Measurements from ENCODE around the gene SLC20A1.

SLC20A1 gene

DNA sequence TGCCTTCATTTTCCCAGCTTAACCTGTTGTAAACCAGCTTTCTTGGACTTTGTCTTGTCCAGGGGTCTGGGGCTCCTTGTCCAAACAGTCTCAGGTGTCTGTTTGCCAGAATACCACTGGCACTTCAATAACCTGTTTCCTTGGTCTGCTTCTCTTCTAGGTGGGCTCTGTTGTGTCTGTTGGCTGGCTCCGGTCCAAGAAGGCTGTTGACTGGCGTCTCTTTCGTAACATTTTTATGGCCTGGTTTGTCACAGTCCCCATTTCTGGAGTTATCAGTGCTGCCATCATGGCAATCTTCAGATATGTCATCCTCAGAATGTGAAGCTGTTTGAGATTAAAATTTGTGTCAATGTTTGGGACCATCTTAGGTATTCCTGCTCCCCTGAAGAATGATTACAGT is 17.0 kb downstream of the SLC20A1 start:
- no peak for ATAC-seq (ENCODE audit: insufficient read depth, low read depth)
- Histone ChIP-seq H3K27me3 (ENCODE audit: insufficient read depth, low read length, poor library complexity) (no peaks in the 10 kb centered on the region), H3K9me3 (ENCODE audit: insufficient read depth, low read length, severe bottlenecking) (no peaks in the 10 kb centered on the region), H3K36me3 (ENCODE audit: insufficient read depth, low read length) (peaks cover 77% of the 10 kb centered on the region), H4K20me1 (ENCODE audit: insufficient read depth, low read length) (peaks cover 32% of the 10 kb centered on the region; the same call in 1 of the 2 replicates), H3K4me3 (ENCODE audit: low read depth in 1 of 2, low read length in 2 of 2) (no peak overlapping the region), H3K4me2 (ENCODE audit: insufficient read depth, low read length) (no peak overlapping the region), H3K27ac (ENCODE audit: low read length) (no peak overlapping the region), H3K9ac (ENCODE audit: low read depth, low read length) (no peak overlapping the region), H3K4me1 (ENCODE audit: insufficient read depth, low read length) (peaks cover 12% of the 10 kb centered on the region), H2AFZ (ENCODE audit: low read depth, low read length) (no peak overlapping the region), H3K79me2 (ENCODE audit: insufficient read depth, low read length) (peaks cover 28% of the 10 kb centered on the region)
- TF ChIP-seq, protein P1, sequence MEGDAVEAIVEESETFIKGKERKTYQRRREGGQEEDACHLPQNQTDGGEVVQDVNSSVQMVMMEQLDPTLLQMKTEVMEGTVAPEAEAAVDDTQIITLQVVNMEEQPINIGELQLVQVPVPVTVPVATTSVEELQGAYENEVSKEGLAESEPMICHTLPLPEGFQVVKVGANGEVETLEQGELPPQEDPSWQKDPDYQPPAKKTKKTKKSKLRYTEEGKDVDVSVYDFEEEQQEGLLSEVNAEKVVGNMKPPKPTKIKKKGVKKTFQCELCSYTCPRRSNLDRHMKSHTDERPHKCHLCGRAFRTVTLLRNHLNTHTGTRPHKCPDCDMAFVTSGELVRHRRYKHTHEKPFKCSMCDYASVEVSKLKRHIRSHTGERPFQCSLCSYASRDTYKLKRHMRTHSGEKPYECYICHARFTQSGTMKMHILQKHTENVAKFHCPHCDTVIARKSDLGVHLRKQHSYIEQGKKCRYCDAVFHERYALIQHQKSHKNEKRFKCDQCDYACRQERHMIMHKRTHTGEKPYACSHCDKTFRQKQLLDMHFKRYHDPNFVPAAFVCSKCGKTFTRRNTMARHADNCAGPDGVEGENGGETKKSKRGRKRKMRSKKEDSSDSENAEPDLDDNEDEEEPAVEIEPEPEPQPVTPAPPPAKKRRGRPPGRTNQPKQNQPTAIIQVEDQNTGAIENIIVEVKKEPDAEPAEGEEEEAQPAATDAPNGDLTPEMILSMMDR (IDR thresholded peaks at IDR 0.05; ENCODE audit: borderline replicate concordance, extremely low read depth, low read length, poor library complexity, severe bottlenecking), result no peak
- no peak for TF ChIP-seq EZH2 (IDR thresholded peaks at IDR 0.05; ENCODE audit: borderline replicate concordance, low read depth, low read length, severe bottlenecking)
- DNase-seq, result no peak

DNA sequence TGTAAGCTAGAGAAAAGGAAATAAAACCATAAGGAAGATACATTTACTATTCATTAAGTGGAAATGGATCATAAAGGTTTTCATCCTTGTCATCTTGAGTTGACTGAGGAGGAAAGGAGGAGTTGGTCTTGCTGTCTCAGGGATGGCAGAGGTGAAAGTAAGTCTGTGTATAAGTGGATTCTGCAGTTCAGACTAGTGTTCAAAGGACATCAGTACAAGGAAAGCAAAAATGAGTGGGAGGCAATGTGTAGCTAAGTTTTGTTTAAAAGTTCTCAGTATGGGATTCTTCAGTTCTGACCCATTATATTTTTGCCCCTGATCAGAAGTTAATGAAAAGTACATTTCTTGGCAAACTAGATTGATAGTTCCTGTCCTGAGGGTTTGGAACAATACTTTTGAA is 18.9 kb downstream of the SLC20A1 start:
- Histone ChIP-seq H4K20me1 (ENCODE audit: insufficient read depth, low read length) (peaks cover 18% of the 10 kb centered on the region; the same call in 1 of the 2 replicates), H3K36me3 (ENCODE audit: insufficient read depth, low read length) (peaks cover 57% of the 10 kb centered on the region), H3K9ac (ENCODE audit: low read depth, low read length) (no peak overlapping the region), H3K4me1 (ENCODE audit: insufficient read depth, low read length) (no peaks in the 10 kb centered on the region), H3K27ac (ENCODE audit: low read length) (no peak overlapping the region), H3K79me2 (ENCODE audit: insufficient read depth, low read length) (peaks cover 14% of the 10 kb centered on the region; the same call in 1 of the 2 replicates), H3K4me2 (ENCODE audit: insufficient read depth, low read length) (no peak overlapping the region), H3K27me3 (ENCODE audit: insufficient read depth, low read length, poor library complexity) (no peaks in the 10 kb centered on the region), H2AFZ (ENCODE audit: low read depth, low read length) (no peak overlapping the region), H3K4me3 (ENCODE audit: low read depth in 1 of 2, low read length in 2 of 2) (no peak overlapping the region), H3K9me3 (ENCODE audit: insufficient read depth, low read length, severe bottlenecking) (no peaks in the 10 kb centered on the region)
- no peak for DNase-seq
- ATAC-seq (ENCODE audit: insufficient read depth, low read depth), result no peak
- TF ChIP-seq, protein P1 (IDR thresholded peaks at IDR 0.05; ENCODE audit: borderline replicate concordance, extremely low read depth, low read length, poor library complexity, severe bottlenecking), result no peak
- TF ChIP-seq EZH2 (IDR thresholded peaks at IDR 0.05; ENCODE audit: borderline replicate concordance, low read depth, low read length, severe bottlenecking), result no peak

DNA sequence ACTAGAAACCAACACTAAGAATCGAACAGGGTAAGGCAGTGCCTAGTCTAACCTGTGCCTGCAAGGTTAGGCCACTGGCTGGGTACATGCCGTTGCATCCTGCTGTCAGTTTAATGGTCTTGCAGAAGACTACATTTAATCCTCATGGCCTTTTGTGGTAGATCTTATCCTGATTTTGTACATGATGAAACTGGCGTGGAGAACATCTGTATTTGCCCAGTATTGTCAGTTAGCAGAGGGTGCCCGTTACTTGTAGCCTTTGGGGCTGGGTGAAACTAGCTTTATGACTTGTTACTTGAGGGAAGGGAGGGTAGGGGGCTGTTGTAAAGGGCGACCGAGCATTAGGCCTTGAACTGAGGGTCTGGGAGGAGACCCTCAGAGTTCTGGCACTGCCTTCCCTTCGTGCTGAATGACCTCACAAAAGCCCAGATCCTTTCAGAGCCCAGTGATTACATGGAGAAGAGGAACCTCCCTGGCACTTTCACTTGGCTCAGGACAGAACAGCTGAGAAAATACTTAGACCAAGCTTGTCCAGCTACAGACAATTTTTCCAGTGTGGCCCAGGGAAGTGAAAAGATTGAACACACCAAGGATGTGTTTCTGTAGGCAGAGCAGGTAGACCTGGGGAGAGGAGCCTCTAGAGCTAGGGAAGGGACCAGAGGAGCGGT is 19.5 kb downstream of the SLC20A1 start:
- no peaks in the 10 kb centered on the region for H3K4me1 ChIP-seq (ENCODE audit: insufficient read depth, low read length)
- peaks cover 14% of the 10 kb centered on the region; the same call in 1 of the 2 replicates for H4K20me1 ChIP-seq (ENCODE audit: insufficient read depth, low read length)
- no peaks in the 10 kb centered on the region for H3K27me3 ChIP-seq (ENCODE audit: insufficient read depth, low read length, poor library complexity)
- H3K79me2 ChIP-seq (ENCODE audit: insufficient read depth, low read length), result peaks cover 10% of the 10 kb centered on the region; the same call in 1 of the 2 replicates
- DNase-seq (no peak), ATAC-seq (ENCODE audit: insufficient read depth, low read depth) (peak; percentile 38)
- H3K9me3 ChIP-seq (ENCODE audit: insufficient read depth, low read length, severe bottlenecking), result no peaks in the 10 kb centered on the region
- TF ChIP-seq EZH2 (IDR thresholded peaks at IDR 0.05; ENCODE audit: borderline replicate concordance, low read depth, low read length, severe bottlenecking), result no peak
- TF ChIP-seq, protein P1 (IDR thresholded peaks at IDR 0.05; ENCODE audit: borderline replicate concordance, extremely low read depth, low read length, poor library complexity, severe bottlenecking), result no peak
- no peak overlapping the region for H3K9ac ChIP-seq (ENCODE audit: low read depth, low read length)
- 0 out of 2 replicates have a peak overlapping the region, but pooled peaks have one; percentile 5 for H3K27ac ChIP-seq (ENCODE audit: low read length)
- no peak overlapping the region for H3K4me3 ChIP-seq (ENCODE audit: low read depth in 1 of 2, low read length in 2 of 2)
- H2AFZ ChIP-seq (ENCODE audit: low read depth, low read length), result no peak overlapping the region
- no peak overlapping the region for H3K4me2 ChIP-seq (ENCODE audit: insufficient read depth, low read length)
- H3K36me3 ChIP-seq (ENCODE audit: insufficient read depth, low read length), result peaks cover 51% of the 10 kb centered on the region

Data from DND-41 (cell line).